ENCODE measurements around the gene HOXC11. TPM values are rescaled to one million over a fixed set of nuclear protein-coding genes. Genes with fewer than 3 reads are reported as not detected.

The HOXC11 gene
- total and polyA plus RNA-seq, 4 donors, result 0.38 to 4.1 TPM; not detected in 2

DNA sequence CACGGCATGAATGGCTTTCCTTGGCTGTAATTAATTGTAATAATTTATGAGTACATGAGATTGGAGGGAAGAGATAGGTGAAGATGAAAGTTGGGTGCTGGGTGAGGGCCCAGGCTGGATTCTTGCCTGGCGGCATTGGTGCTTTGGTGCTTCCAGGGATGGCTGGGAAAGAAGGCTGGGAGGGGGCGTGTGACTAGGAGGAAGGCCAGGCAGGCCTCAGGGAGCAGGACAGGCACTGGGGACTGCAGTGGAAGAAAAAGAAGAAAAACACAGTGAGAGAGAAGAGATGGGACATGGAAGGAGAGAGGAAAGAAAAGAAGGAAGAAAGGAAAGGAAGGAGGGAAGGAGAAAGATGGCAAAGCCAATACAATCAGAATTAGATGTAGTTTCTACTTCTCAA, 30.7 kb downstream of the HOXC11 start:
- no peaks in the 10 kb centered on the region for H3K27me3 ChIP-seq (ENCODE audit: control insufficient read depth in 1 of 2, insufficient read depth in 2 of 2, low read length in 1 of 2)
- intact Hi-C loops (cut with DNase I), result no loop called here

DNA sequence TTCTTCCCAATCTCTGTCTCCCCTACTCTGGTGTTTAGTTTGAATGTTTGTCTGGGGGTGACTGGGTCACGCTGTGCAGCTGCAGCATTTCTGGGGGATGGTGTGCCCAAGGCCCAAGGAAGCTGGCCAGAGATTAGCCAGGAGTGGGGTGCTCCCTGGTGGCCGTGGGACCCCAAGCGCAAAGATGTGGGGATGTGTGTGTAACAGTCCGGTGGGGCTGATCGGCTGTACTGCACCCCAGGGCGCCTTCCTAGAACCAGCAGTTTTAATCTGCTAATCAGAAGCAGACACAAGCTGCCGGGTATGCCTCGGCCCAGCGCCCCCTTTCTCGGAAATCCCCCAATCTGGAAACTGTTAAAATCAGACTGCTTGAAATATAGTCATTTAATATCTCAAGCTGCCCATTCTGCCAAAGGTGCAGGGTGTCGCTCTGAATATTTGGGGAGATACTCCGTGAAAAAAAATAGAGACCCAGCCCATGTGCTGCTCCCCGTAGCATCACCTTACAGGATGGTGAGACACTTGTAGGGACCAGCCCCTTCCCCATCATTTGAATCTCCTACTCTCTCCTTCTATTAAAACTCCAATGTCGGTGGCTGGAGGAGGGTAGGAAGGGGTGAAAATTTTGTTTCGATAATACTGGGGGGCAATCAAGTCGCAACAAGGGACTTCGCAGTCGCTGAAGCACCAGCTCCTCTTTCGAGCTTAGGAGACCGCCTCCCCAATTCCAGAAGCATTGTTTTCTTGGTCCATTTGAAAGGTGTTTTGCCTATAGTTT, 31.3 kb downstream of the HOXC11 start:
- no peaks in the 10 kb centered on the region for H3K4me1 ChIP-seq (ENCODE audit: control insufficient read depth in 1 of 2, insufficient read depth in 2 of 2, low read length in 2 of 2)
- H3K9me3 ChIP-seq (ENCODE audit: control insufficient read depth, low read length), result no peaks in the 10 kb centered on the region
- intact Hi-C loops (cut with DNase I), result no loop called here
- DNase-seq, result peak in 1 of 2 donors; percentile 31
- no peaks in the 10 kb centered on the region for H3K27me3 ChIP-seq (ENCODE audit: control insufficient read depth in 1 of 2, insufficient read depth in 2 of 2, low read length in 1 of 2)
- no peak for ATAC-seq (ENCODE audit: low FRiP score)
- no peak overlapping the region for H3K4me3 ChIP-seq (ENCODE audit: low read length in 2 of 2)
- 65 to 78% methylated on average over 20 of the region's 20 CpGs for WGBS, 2 donors
- H3K27ac ChIP-seq (ENCODE audit: low read depth in 1 of 2, low read length in 2 of 2), result no peak overlapping the region
- no peaks in the 10 kb centered on the region for H3K36me3 ChIP-seq (ENCODE audit: control insufficient read depth in 1 of 2, insufficient read depth in 2 of 2, low read length in 1 of 2)

More for the DNA sequence above, 30.7 kb downstream of the HOXC11 start:
- no peak overlapping the region for H3K4me3 ChIP-seq (ENCODE audit: low read length in 2 of 2)
- ATAC-seq (ENCODE audit: low FRiP score) (no peak), DNase-seq (peak in 1 of 2 donors; percentile 32)
- WGBS, 2 donors, result 74 to 86% methylated on average over 3 of the region's 3 CpGs
- H3K4me1 ChIP-seq (ENCODE audit: control insufficient read depth in 1 of 2, insufficient read depth in 2 of 2, low read length in 2 of 2), result no peaks in the 10 kb centered on the region
- no peaks in the 10 kb centered on the region for H3K36me3 ChIP-seq (ENCODE audit: control insufficient read depth in 1 of 2, insufficient read depth in 2 of 2, low read length in 1 of 2)
- no peaks in the 10 kb centered on the region for H3K9me3 ChIP-seq (ENCODE audit: control insufficient read depth, low read length)
- H3K27ac ChIP-seq (ENCODE audit: low read depth in 1 of 2, low read length in 2 of 2), result no peak overlapping the region

DNA sequence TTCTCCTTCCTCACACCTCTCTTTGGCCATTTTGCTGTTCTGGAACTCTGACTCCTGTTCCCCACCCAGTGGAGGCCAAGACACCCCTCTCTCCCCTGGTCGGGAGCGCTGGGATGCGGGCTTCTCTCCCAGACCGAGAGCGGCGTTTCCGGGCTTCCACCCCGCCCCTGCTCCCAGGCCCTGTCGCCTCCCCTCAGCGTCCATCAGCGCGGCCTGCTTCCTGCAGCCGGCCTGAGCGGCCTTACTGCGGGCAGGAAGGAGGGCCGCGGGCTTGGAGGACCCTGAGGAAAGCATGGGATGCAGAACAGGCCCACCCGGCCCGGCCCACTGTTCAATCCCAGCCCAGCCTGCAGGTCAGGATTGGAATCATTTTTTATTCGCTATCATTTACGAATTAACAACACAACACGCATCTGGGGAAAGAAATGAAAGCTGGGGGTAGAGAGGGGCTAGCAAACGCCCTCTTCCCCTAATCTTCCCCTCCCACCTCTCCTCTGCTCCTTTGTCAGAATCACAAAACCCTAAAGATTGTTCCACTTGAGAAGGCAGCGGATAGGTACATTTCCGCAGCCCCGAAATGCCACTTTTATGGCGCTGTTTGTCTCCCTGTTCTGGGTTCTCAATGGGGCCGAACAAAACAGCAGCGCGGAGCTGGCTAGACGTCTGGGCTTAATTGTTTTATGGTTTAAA, 32.1 kb downstream of the HOXC11 start:
- Histone ChIP-seq H3K36me3 (ENCODE audit: control insufficient read depth in 1 of 2, insufficient read depth in 2 of 2, low read length in 1 of 2) (no peaks in the 10 kb centered on the region), H3K9me3 (ENCODE audit: control insufficient read depth, low read length) (no peaks in the 10 kb centered on the region), H3K4me1 (ENCODE audit: control insufficient read depth in 1 of 2, insufficient read depth in 2 of 2, low read length in 2 of 2) (no peaks in the 10 kb centered on the region), H3K27ac (ENCODE audit: low read depth in 1 of 2, low read length in 2 of 2) (no peak overlapping the region), H3K27me3 (ENCODE audit: control insufficient read depth in 1 of 2, insufficient read depth in 2 of 2, low read length in 1 of 2) (no peaks in the 10 kb centered on the region), H3K4me3 (ENCODE audit: low read length in 2 of 2) (no peak overlapping the region)
- DNase-seq, result peak; percentile 45 to 87
- 52 to 64% methylated on average over 28 to 31 of the region's 31 CpGs for WGBS, 2 donors
- ATAC-seq (ENCODE audit: low FRiP score), result peak; percentile 62
- intact Hi-C loops (cut with DNase I), result loop anchor here in 1 of 2 donors (5.0 kb wide), 1 partner anchor 202 kb away; no protein-coding TSS in a partner anchor

DNA sequence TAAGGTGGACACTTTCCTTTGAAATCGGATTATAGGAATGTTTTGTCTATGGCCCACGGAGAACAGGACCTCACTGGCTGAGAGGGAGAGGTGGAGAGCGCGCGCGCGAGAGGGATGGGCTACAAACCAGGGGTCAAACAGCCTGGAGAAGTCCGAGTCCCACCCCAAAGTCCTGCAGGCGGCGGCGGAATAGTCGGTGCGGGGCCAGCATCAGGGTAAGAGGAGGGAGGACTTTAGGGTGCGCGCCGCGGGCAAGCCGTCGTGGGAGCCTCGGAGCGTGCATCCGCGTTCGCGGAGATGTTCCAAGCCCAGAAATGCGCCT, 32.6 kb downstream of the HOXC11 start:
- no peaks in the 10 kb centered on the region for H3K27me3 ChIP-seq (ENCODE audit: control insufficient read depth in 1 of 2, insufficient read depth in 2 of 2, low read length in 1 of 2)
- H3K4me3 ChIP-seq (ENCODE audit: low read length in 2 of 2), result no peak overlapping the region
- intact Hi-C loops (cut with DNase I), result loop anchor here in 1 of 2 donors (5.0 kb wide), 1 partner anchor 202 kb away; no protein-coding TSS in a partner anchor

DNA sequence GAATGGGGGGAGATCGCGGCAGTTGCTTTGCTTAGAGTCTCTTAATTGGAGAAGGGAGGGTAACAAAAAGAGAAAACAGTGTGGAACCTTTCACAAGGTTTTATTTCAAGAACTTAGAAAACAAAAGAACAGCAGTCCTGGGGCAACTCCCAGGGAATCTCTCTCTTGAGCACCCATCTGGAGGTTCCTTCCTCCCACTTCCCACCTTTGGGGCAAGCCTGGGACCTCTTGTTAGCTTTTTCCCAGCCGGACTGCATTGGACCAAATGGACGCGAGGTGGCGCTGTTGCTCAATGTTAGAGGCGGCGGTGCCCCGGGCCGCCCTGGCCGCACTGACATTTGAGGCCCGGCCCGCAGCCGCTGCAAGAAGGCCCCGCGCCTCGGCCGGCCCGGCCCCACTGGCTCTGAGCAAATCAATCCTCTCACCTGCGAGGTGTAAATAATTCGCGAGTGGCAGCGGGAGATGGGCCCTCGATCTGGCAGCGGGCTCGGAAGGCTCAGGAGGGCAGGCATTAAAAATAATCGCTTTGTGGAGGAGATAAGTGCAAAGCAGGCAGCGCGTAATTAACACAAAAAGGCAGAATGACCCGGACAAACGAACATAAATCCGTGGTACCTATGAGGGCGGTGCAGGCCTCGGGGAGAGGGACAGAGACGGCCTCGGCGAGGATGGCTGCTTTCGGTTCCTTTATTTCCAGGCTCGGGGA, 33.1 kb downstream of the HOXC11 start:
- intact Hi-C loops (cut with DNase I), result loop anchor here (1.0 to 5.0 kb wide), 2 partner anchors 195 to 201 kb away; no protein-coding TSS in a partner anchor
- Histone ChIP-seq H3K4me1 (ENCODE audit: control insufficient read depth in 1 of 2, insufficient read depth in 2 of 2, low read length in 2 of 2) (no peaks in the 10 kb centered on the region), H3K27ac (ENCODE audit: low read depth in 1 of 2, low read length in 2 of 2) (no peak overlapping the region), H3K9me3 (ENCODE audit: control insufficient read depth, low read length) (no peaks in the 10 kb centered on the region), H3K36me3 (ENCODE audit: control insufficient read depth in 1 of 2, insufficient read depth in 2 of 2, low read length in 1 of 2) (no peaks in the 10 kb centered on the region), H3K27me3 (ENCODE audit: control insufficient read depth in 1 of 2, insufficient read depth in 2 of 2, low read length in 1 of 2) (no peaks in the 10 kb centered on the region), H3K4me3 (ENCODE audit: low read length in 2 of 2) (no peak overlapping the region)
- DNase-seq (peak; percentile 89 to 98), ATAC-seq (ENCODE audit: low FRiP score) (peak; percentile 92)
- WGBS, 2 donors, result 21 to 24% methylated on average over 39 of the region's 39 CpGs

More for the DNA sequence above, 32.6 kb downstream of the HOXC11 start:
- DNase-seq (peak; percentile 41 to 80), ATAC-seq (ENCODE audit: low FRiP score) (no peak)
- H3K36me3 ChIP-seq (ENCODE audit: control insufficient read depth in 1 of 2, insufficient read depth in 2 of 2, low read length in 1 of 2), result no peaks in the 10 kb centered on the region
- 14 to 16% methylated on average over 26 of the region's 26 CpGs for WGBS, 2 donors
- no peak overlapping the region for H3K27ac ChIP-seq (ENCODE audit: low read depth in 1 of 2, low read length in 2 of 2)
- no peaks in the 10 kb centered on the region for H3K9me3 ChIP-seq (ENCODE audit: control insufficient read depth, low read length)
- no peaks in the 10 kb centered on the region for H3K4me1 ChIP-seq (ENCODE audit: control insufficient read depth in 1 of 2, insufficient read depth in 2 of 2, low read length in 2 of 2)

DNA sequence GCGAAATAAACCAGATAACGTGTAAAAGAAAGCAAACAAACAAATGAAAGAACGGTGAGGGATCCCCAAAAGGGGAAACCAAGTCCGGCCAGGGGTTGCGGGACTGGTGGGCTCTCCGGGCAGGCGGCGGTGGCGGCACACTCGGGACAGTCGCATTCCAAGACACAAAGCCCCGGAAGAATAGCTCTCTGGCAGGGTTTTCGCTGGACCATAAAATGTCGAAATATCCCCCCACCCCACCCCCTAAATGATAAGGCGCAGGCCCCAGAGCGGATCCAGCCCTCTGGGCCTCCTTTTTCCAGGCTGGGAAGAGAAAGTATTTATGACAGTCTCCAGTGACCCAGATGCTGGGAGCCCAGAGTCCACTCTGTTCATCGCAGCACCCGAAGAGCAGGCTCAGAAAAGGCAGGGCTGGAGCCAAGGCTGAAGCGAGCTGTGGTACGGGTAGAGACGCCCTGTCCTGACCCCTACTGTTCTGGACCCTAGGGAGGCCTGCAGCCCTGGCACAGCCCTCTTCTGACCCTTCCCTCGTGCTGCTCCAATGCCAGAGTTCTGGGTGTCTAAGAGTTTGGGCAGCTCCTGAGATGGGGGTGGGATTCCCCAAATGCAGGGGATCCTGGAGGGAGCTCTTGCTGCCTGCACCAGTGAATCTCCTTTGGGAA, 33.8 kb downstream of the HOXC11 start:
- intact Hi-C loops (cut with DNase I), result loop anchor here (1.0 to 5.0 kb wide), 2 partner anchors 195 to 201 kb away; no protein-coding TSS in a partner anchor
- DNase-seq (peak in 1 of 2 donors; percentile 25), ATAC-seq (ENCODE audit: low FRiP score) (no peak)
- no peak overlapping the region for H3K4me3 ChIP-seq (ENCODE audit: low read length in 2 of 2)
- no peaks in the 10 kb centered on the region for H3K9me3 ChIP-seq (ENCODE audit: control insufficient read depth, low read length)
- WGBS, 2 donors, result 80 to 87% methylated on average over 22 of the region's 22 CpGs
- no peaks in the 10 kb centered on the region for H3K4me1 ChIP-seq (ENCODE audit: control insufficient read depth in 1 of 2, insufficient read depth in 2 of 2, low read length in 2 of 2)
- no peak overlapping the region for H3K27ac ChIP-seq (ENCODE audit: low read depth in 1 of 2, low read length in 2 of 2)
- H3K36me3 ChIP-seq (ENCODE audit: control insufficient read depth in 1 of 2, insufficient read depth in 2 of 2, low read length in 1 of 2), result no peaks in the 10 kb centered on the region
- H3K27me3 ChIP-seq (ENCODE audit: control insufficient read depth in 1 of 2, insufficient read depth in 2 of 2, low read length in 1 of 2), result no peaks in the 10 kb centered on the region

DNA sequence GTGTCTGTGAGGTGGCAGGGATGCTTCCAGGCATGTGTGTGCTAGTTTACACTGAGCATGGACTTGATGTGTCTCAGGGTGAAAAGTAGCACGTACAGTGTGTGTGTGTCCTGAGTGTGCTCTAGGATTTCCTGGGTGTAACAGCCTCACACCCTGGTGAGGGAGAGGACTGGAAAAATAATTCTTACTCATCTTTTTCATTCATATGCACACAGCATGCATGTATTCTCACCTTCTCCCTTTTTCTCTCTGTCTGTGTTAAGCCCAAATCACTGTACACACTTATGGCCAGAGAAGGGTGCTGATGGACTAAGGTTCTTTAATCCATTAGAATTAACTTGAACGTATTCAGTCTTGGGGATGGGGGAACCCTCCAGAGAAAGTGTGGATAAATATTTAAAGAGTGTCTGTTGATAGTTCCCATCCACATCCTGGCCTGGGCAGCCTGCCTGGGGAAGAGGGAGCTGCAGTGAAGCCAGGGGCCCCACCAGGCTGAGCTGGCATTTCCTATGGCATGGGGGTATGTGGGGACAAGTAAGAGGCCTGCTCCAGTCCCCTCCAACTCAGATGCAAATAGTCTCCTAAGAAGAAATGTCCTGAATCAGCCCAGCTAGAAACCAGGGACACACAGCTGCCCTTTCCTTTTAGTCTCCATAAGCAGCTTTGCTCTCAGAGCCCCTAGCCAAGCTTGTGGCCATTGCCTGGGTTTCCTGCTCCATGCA, 34.8 kb downstream of the HOXC11 start:
- H3K36me3 ChIP-seq (ENCODE audit: control insufficient read depth in 1 of 2, insufficient read depth in 2 of 2, low read length in 1 of 2), result no peaks in the 10 kb centered on the region
- 75 to 78% methylated on average over 2 of the region's 2 CpGs for WGBS, 2 donors
- no peaks in the 10 kb centered on the region for H3K9me3 ChIP-seq (ENCODE audit: control insufficient read depth, low read length)
- no peak overlapping the region for H3K4me3 ChIP-seq (ENCODE audit: low read length in 2 of 2)
- no peaks in the 10 kb centered on the region for H3K27me3 ChIP-seq (ENCODE audit: control insufficient read depth in 1 of 2, insufficient read depth in 2 of 2, low read length in 1 of 2)
- H3K27ac ChIP-seq (ENCODE audit: low read depth in 1 of 2, low read length in 2 of 2), result no peak overlapping the region
- ATAC-seq (ENCODE audit: low FRiP score) (no peak), DNase-seq (peak in 1 of 2 donors; percentile 21)
- intact Hi-C loops (cut with DNase I), result loop anchor here in 1 of 2 donors (5.0 kb wide), 1 partner anchor 200 kb away; no protein-coding TSS in a partner anchor
- no peaks in the 10 kb centered on the region for H3K4me1 ChIP-seq (ENCODE audit: control insufficient read depth in 1 of 2, insufficient read depth in 2 of 2, low read length in 2 of 2)

DNA sequence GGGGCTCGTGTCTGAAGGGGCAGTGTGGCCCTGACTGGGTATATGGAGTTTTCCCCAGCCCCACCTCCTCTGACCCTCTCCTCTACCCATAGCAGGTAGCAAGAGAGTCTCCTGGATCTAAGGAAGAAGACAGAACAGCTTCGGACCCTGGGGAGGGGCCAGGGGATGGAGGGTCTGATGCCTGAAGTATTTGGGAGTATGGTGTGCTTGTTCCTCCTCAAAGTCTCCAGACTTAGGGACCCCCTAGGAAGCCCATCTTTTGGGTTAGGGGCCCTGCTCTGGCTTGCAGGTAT, 35.3 kb downstream of the HOXC11 start:
- no peak overlapping the region for H3K27ac ChIP-seq (ENCODE audit: low read depth in 1 of 2, low read length in 2 of 2)
- intact Hi-C loops (cut with DNase I), result loop anchor here in 1 of 2 donors (5.0 kb wide), 1 partner anchor 199 kb away; no protein-coding TSS in a partner anchor
- ATAC-seq (ENCODE audit: low FRiP score) (no peak), DNase-seq (peak in 1 of 2 donors; percentile 24)
- 65 to 70% methylated on average over 2 of the region's 2 CpGs for WGBS, 2 donors
- H3K36me3 ChIP-seq (ENCODE audit: control insufficient read depth in 1 of 2, insufficient read depth in 2 of 2, low read length in 1 of 2), result no peaks in the 10 kb centered on the region
- H3K27me3 ChIP-seq (ENCODE audit: control insufficient read depth in 1 of 2, insufficient read depth in 2 of 2, low read length in 1 of 2), result no peaks in the 10 kb centered on the region
- no peaks in the 10 kb centered on the region for H3K9me3 ChIP-seq (ENCODE audit: control insufficient read depth, low read length)
- H3K4me1 ChIP-seq (ENCODE audit: control insufficient read depth in 1 of 2, insufficient read depth in 2 of 2, low read length in 2 of 2), result no peaks in the 10 kb centered on the region
- no peak overlapping the region for H3K4me3 ChIP-seq (ENCODE audit: low read length in 2 of 2)
